Ovary (tissue), 9 donors: Measurements from ENCODE around the gene PLXNA2. TPM values are rescaled to one million over a fixed set of nuclear protein-coding genes. Genes with fewer than 3 reads are reported as not detected.
A peak's percentile ranks its signal among the peaks of the same experiment; 100 is the strongest.

Source experiments
- DNase-seq, 5 donors: peaks; one replicate each; pipeline ENCODE4 v3.0.0-alpha.2; 2019 to 2020
- H3K27ac ChIP-seq, 2 donors: fragments of 200-600 bp; one replicate each; pipeline versions ENCODE4 v1.5.1 to v1.8.0; 2019 to 2022
- H3K27me3 ChIP-seq: fragments of 200-600 bp; one replicate; pipeline ENCODE4 v1.8.0; 2022
- H3K36me3 ChIP-seq: fragments of 200-600 bp; sonication (generic); one replicate; pipeline ENCODE4 v1.5.1; 2019
- H3K4me1 ChIP-seq: one replicate; pipeline ENCODE4 v1.8.1; 2013; ENCODE audit warnings: mild to moderate bottlenecking, moderate library complexity; ENCODE audit not compliant: insufficient read depth
- H3K4me3 ChIP-seq: fragments of 200-600 bp; sonication (generic); one replicate; pipeline ENCODE4 v1.5.1; 2017
- H3K9me3 ChIP-seq, 2 donors: fragments of 200-600 bp in 1 of 2; sonication (generic) in 1 of 2; one replicate each; pipeline versions ENCODE4 v1.5.1 to v1.8.1; 2013 to 2019; ENCODE audit warnings: mild to moderate bottlenecking in 1 of 2, moderate library complexity in 1 of 2
- CTCF ChIP-seq, 3 donors: fragments of 450-650 bp in 2 of 3; fragments of 200-600 bp in 1 of 3; IDR thresholded peaks; one replicate each; pipeline versions ENCODE4 v1.5.1 to v1.8.0; 2016 to 2022; ENCODE audit warnings: antibody characterized with exemption in 3 of 3, mild to moderate bottlenecking in 1 of 3
- EP300 ChIP-seq: sonication (generic); formaldehyde crosslinking; IDR thresholded peaks from one replicate; pipeline ENCODE4 v1.6.1; 2017; ENCODE audit warnings: antibody characterized with exemption
- POLR2A ChIP-seq: fragments of 450-650 bp; IDR thresholded peaks from one replicate; pipeline ENCODE4 v1.6.1; 2017; ENCODE audit warnings: antibody characterized with exemption, mild to moderate bottlenecking, moderate library complexity
- WGBS, 3 donors: extraction: QIAGEN DNeasy Blood & Tissue Kit in 1 of 3; methylation state at CpG; one replicate each; pipeline versions ENCODE4 v1.1.5 to v1.1.7; 2013 to 2017; 5-methylcytosine and 5-hydroxymethylcytosine counted together
- intact Hi-C, 4 donors: fragments of 100-400 bp; cut with DNase I; formaldehyde crosslinking; loops; one replicate each; pipeline versions ENCODE4 v1.11.0 to v1.15.1; 2022 to 2023
- polyA plus RNA-seq, 2 donors: library from polyadenylated mRNA; stranded (reverse); fragments of 200-250 nt in 1 of 2; fragments of 350-450 nt in 1 of 2; fragmentation: Illumina TruSeq in 1 of 2; extraction: RNeasy Lipid Tissue Mini Kit (QIAGEN cat#74804) in 1 of 2; gene quantifications; one replicate each; pipeline ENCODE4 v1.2.3, GENCODE V29; 2013 to 2014
- total RNA-seq, 7 donors: library from RNA; depleted of rRNA in 2 of 7; stranded (reverse); fragments of >200 nt in 2 of 7; fragmentation: NEBNext Ultra II Directional in 3 of 7; extraction: Animal tissue kit (Norgen Biotek cat#: 25700) in 3 of 7; gene quantifications; one replicate each; pipeline versions ENCODE4 v1.1.0 to v1.2.4, GENCODE V29; 2016 to 2023
- donor health status: DM: no; HTN: no; CAD: no; lungs with moderate emphysema.
- donor health status: DM: no; HTN: no; CAD: no.
- donor health status: Bipolar disorder and iron deficiency.
- donor health status: DM: yes; HTN: yes; CAD: no.
- donor health status: DM: no; HTN: no; CAD: no.
- donor health status: DM: yes; HTN: yes; CAD: no.

Gene PLXNA2
- total and polyA plus RNA-seq, 9 donors = 10.7 to 71.5 (median 44.0) TPM

- intact Hi-C loops = no loop called here
- H3K36me3 ChIP-seq = no peaks in the 10 kb centered on the region
- TF ChIP-seq EP300 (no peak), CTCF (IDR thresholded peaks at IDR 0.05) (no peak), POLR2A (no peak)
- WGBS, 3 donors = 72 to 93% (median 82%) methylated on average over 7 to 8 of the region's 8 CpGs
- no peaks in the 10 kb centered on the region for H3K9me3 ChIP-seq
- no peak overlapping the region for H3K4me3 ChIP-seq
- H3K27me3 ChIP-seq = no peaks in the 10 kb centered on the region
- H3K27ac ChIP-seq = no peak overlapping the region
- H3K4me1 ChIP-seq = peaks cover under 1% of the 10 kb centered on the region
- DNase-seq = no peak
Observed at GRCh38 chr1:208036106-208036808, 207.9 kb downstream of the PLXNA2 start.

GRCh38 chr1:208034135-208034534 lies 210.0 kb downstream of the PLXNA2 start:
- H3K36me3 ChIP-seq = no peaks in the 10 kb centered on the region
- no peak overlapping the region for H3K27ac ChIP-seq
- no peaks in the 10 kb centered on the region for H3K9me3 ChIP-seq
- H3K4me3 ChIP-seq = no peak overlapping the region
- H3K27me3 ChIP-seq = no peaks in the 10 kb centered on the region
- intact Hi-C loops = loop anchor here in 1 of 4 donors (5.0 kb wide), 1 partner anchor 208 kb away; the partner anchor contains the start of gene PLXNA2
- WGBS, 3 donors = 86 to 96% (median 88%) methylated on average over 8 of the region's 8 CpGs
- DNase-seq = no peak
- H3K4me1 ChIP-seq = peaks cover 15% of the 10 kb centered on the region
- TF ChIP-seq POLR2A = no peak
- TF ChIP-seq EP300 = no peak
- TF ChIP-seq CTCF (IDR thresholded peaks at IDR 0.05) = no peak

GRCh38 chr1:208033236-208033635 lies 210.9 kb downstream of the PLXNA2 start:
- Histone ChIP-seq H3K27ac (no peak overlapping the region), H3K4me3 (no peak overlapping the region), H3K36me3 (no peaks in the 10 kb centered on the region), H3K27me3 (no peaks in the 10 kb centered on the region), H3K9me3 (no peaks in the 10 kb centered on the region), H3K4me1 (peaks cover 16% of the 10 kb centered on the region)
- no peak for DNase-seq
- WGBS, 3 donors = 93 to 96% (median 96%) methylated on average over 10 of the region's 10 CpGs
- TF ChIP-seq POLR2A = no peak
- TF ChIP-seq CTCF (IDR thresholded peaks at IDR 0.05) = no peak
- no peak for TF ChIP-seq EP300
- intact Hi-C loops = loop anchor here in 1 of 4 donors (5.0 kb wide), 1 partner anchor 209 kb away; the partner anchor contains the start of gene PLXNA2

- Histone ChIP-seq H3K27ac (peak overlapping the region in 1 of 2 donors; percentile 39), H3K9me3 (no peaks in the 10 kb centered on the region), H3K27me3 (no peaks in the 10 kb centered on the region), H3K4me1 (peaks cover 16% of the 10 kb centered on the region), H3K36me3 (no peaks in the 10 kb centered on the region), H3K4me3 (no peak overlapping the region)
- peak in 1 of 5 donors; percentile 33 for DNase-seq
- intact Hi-C loops = loop anchor here in 1 of 4 donors (5.0 kb wide), 1 partner anchor 210 kb away; the partner anchor contains the start of gene PLXNA2
- TF ChIP-seq POLR2A (no peak), EP300 (no peak), CTCF (IDR thresholded peaks at IDR 0.05) (no peak)
- WGBS, 3 donors = 75 to 79% (median 78%) methylated on average over 4 of the region's 4 CpGs
Observed at GRCh38 chr1:208031932-208032320, 212.3 kb downstream of the PLXNA2 start.
